Stimulated activated CD4-positive, alpha-beta T cell treated with anti-CD3 and anti-CD28 coated beads, Interleukin-1b, Interleukin-23, amount 100 ng/mL, for 48 hours (primary cell): ENCODE measurements around the gene TMED1.

Experiments
- DNase-seq: peaks from one replicate; pipeline ENCODE4 v3.0.0-alpha.2; 2020

The TMED1 gene

DNA sequence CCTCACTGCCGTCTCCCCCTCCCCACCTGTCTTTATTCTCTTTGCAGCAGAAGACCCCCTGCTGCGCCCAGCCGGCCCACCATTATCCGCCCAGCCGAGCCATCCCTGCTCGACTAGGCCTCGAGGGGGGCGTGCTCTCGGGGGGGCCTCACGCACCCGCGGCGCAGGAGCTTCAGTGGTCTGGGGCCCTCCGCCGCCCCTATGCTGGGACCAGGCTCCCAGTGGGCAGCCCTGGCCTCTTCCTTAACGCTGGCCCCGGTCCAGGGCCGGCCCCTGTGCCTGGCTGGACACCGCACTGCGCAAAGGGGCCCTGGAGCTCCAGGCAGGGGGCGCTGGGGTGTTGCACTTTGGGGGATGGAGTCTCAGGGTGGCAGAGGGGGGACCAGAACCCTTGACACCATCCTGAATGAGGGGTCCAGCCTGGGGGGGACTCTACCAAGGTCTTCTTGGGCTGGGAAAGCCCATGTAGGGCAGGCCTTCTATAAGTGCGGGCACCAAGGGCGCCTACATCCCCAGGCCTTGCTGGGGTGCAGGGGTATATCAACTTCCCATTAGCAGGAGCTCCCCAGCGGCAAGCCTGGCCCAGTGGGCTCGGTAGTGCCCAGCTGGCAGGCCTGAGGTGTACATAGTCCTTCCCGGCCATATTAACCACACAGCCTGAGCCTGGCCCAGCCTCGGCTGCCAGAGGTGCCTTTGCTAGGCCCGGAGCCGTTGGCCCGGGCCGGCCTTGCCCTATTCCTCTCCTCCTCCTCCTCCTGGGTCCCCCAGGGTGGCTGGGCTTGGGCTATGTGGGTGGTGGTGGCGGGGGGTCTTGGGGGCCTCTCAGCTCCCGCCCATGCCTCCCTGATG is 4.9 kb downstream of the TMED1 start:
- DNase-seq: no peak

DNA sequence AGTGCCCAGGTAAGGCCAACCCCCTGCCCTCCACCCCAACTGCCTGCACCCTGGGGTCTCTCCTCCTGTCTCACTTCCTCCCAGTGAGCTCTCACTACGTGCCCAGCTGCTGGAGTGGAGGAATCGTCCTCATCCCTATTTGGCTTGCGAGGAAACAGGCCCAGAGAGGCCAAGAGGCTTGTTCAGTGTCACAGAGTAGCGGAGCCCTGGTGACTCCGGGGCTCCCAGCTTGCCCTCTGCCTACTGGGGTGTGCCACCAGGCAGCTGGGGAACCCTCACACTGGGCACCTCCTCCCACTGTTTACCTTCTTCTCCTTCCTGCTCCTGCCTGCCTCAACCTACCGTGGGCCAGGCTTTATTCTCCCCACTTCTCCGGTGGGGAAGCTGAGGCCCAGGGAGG is 5.6 kb downstream of the TMED1 start:
- no peak for DNase-seq

GRCh38 chr19:10829967-10830366 is 6.0 kb downstream of the TMED1 start:
- DNase-seq: no peak

DNA sequence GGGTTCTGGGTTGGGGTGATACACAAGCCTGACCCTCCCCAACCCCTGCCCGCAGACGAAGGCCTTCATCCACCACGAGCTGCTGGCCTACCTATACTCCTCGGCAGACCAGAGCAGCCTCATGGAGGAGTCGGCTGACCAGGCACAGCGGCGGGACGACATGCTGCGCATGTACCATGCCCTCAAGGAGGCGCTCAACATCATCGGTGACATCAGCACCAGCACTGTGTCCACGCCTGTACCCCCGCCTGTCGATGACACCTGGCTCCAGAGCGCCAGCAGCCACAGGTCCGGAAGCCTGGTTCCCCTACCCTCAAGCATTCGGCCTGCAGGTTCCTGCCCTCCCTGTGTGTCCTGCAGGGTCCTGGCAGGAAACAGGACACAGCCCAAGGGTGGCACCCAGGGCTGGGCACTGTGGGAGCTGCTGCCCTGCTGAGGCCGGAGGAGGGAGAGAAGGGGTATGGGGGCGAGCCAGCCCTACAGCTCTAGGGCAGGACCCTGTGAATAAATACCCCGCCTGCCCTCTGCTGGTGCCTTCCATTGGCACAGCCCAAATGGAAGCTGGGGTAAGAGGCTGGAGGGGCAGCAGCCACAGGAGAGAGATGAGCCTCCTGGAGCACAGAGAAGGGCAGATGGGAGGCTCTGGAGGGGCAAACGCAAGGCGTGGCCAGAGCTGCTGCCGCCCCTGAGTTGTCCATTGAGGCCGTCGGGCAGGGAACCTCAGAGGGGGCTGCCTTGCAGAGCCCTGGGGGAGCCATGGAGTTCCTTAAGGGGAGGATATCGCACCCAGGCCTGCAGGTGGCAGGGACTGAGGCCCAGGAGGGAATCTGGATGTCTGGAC is 6.8 kb downstream of the TMED1 start:
- DNase-seq: no peak

GRCh38 chr19:10826846-10827245 is 9.2 kb downstream of the TMED1 start:
- DNase-seq: no peak

GRCh38 chr19:10826231-10826630 is 9.8 kb downstream of the TMED1 start:
- no peak for DNase-seq

DNA sequence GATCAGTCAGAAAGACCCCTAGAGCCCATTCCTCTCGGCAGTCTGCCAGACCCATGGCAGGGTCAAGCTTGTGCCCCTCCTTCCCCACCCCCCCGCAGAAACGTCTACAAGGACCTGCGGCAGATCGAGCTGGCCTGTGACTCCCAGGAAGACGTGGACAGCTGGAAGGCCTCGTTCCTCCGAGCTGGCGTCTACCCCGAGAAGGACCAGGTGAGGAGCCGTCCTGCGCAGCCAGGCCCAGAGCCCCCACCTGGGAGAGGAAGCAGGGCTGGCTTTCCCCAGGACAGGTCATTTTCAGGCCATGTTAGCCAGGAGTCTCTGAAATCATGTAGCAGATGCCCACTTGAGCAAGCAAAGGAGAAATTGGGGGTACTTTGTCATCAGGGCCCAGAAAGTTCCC is 12.3 kb downstream of the TMED1 start:
- no peak for DNase-seq

DNA sequence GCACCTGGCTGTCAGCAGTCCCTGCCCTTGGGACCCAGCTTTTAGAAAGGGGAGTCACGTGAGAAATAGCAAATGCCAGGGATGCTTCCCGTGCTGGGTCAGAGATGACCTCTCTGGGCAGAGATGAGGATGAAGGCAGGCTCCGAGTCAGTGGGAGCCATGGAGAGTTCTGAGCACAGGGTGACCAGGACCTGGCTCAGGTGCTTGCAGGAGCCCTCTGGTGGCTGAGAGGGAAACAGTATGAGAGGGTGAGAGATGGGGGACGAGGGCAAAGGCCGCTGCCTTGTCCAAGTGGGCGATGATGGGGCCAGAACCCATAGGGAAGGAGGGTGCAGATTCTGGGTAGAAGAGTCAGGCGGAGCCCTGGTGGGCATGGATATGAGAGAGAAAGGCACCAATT is 15.8 kb downstream of the TMED1 start:
- no peak for DNase-seq

- DNase-seq: no peak
Measured at GRCh38 chr19:10819124-10820060, 16.6 kb downstream of the TMED1 start.

DNA sequence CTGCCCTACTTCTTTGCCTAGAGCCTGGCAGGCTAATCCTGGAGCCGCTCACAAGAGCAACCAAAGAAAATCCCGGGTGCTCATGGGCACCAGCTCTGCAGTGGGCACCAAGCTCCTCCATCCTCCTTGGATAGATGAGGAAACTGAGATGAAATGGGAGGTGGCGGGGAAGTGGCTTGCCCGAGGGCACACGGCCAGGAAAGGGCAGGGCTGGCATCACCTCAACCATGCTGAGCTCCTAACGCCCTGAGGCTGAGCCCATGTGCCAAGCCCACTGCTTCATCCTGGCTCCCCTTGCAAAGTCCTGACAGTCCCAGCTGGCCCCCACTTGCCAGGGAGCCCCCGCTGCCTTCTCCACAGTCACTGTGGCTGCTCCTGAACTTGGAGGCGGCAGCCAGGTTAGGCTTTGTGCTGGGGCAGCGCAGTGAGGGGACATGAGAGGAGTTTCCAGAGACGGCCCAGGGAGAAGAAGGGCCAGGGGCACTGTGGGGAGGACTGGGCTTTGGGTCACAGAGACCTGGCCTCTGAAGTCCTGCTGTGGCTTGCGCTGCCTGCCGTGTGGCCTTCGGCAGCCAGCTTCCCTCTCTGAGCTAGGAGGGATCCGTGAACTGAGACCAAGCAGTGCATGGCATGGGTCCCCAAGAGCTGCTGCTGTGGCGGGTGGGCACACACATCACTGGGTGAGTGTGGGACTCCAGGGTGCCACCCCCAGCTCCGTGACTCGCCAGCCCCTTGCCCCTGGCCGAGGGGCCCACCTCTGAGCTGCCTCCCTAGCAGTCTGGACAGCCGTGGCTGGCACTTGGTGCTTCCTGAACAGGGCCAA is 17.5 kb downstream of the TMED1 start:
- DNase-seq: no peak

DNA sequence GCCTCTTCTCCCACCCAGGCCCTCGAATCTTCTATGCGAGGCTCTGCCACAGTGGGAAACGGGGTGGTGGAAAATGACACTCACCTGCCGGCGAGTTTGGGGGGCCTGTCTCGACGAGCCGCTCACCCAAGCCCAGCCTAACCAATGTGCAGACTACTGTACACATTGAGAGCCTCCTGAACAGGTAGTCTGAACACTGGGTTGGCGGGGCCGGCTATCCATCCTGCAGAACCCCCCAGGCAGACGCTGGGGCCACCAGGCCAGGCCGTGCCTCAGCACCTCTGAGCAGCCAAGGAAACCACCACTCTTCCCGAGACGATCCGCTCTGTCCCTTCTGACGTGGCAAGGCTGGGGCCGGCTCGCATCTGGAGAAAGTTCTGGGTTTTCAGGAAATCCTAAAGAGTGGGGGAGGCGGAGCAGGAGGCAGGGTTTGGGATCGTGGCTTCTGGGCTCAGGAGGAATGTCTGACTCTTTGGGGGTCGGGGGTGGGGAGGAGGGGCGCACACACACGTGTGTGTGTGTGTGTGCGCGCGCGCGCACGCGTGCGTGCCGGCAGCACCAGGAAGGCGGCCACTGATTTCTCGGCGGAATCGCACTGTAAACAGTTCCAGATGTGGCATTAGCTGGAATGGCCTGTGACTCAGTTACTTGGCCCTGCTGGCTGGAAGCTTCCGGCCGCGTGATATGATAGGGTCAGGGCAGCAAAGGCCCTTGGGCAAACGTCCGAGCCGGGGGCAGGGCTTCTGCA is 18.5 kb downstream of the TMED1 start:
- DNase-seq: no peak

- DNase-seq: no peak
Measured at GRCh38 chr19:10816691-10817090, 19.3 kb downstream of the TMED1 start.

DNA sequence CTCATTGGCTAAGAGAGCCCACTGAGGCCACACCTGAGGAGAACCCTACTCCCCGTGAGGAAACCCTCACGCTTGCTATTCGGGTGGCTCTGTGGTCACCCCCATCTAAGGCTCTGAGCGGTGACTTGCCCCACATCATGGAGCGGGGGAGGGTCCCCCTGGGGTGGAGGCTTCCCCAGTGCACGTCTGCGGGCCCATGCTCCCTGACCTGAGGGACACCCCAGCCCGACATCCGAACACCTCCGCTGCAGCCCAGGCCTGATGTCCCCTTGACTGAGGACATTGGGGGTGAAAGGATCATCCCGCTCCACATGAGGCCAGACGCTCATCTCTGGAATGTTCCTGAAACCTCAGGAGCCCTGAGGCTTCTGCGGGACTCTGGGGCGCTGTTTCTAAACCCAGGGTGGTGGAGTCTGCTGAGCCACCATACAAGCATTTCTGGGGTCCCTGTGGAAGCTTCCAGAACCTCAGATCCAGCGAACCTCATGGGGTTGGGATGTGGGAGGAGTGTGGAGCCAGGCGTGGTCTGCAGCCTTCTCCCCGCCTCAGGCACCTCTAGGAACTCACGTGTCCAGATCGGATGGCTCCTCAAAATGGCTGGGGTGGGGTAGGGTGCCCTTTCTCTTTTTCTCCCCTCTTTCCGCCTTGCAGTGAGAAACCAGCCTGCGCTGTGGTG is 19.9 kb downstream of the TMED1 start:
- DNase-seq: no peak

DNA sequence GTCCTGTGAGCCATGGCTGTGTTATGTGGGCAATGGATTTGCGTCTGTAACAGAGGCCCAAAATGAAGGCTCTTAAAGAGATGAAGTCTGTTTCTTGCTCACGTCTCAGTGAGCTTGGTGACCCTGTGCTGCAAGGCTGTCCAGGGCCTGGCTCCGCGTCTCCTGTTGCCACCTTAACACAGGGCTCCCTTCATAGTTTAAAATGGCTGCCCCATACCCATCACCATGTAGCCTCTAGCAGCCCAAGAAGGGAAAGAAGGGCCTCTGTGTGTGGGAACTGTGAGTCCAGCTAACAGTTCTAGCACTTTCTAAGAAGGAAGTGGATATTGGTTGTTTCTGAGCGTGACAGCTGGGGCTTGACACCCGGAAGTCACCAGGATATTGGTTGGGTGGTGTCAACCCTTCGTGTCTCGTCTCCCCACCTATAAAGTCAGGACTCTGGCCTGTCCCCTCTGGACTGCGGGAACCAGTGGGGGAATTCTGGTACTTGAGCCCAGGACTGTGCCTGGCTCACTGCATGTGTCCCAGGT is 20.9 kb downstream of the TMED1 start:
- DNase-seq: no peak

GRCh38 chr19:10812902-10813404 is 23.1 kb downstream of the TMED1 start:
- DNase-seq: peak; percentile 58

DNA sequence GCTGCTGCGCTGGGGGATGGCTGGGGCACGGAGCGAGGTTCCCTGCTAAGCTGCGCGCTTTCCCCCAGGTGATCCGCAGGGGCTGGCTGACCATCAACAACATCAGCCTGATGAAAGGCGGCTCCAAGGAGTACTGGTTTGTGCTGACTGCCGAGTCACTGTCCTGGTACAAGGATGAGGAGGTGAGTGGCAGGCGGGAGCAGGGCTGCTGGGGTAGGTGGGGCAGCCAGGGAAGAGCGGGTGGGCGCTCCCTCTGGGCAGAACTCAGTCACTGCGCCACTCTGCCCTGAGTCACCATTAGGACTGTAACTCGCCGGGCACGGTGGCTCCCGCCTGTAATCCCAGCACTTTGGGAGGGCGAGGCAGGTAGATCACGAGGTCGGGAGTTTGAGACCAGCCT is 23.8 kb downstream of the TMED1 start:
- DNase-seq: no peak

DNA sequence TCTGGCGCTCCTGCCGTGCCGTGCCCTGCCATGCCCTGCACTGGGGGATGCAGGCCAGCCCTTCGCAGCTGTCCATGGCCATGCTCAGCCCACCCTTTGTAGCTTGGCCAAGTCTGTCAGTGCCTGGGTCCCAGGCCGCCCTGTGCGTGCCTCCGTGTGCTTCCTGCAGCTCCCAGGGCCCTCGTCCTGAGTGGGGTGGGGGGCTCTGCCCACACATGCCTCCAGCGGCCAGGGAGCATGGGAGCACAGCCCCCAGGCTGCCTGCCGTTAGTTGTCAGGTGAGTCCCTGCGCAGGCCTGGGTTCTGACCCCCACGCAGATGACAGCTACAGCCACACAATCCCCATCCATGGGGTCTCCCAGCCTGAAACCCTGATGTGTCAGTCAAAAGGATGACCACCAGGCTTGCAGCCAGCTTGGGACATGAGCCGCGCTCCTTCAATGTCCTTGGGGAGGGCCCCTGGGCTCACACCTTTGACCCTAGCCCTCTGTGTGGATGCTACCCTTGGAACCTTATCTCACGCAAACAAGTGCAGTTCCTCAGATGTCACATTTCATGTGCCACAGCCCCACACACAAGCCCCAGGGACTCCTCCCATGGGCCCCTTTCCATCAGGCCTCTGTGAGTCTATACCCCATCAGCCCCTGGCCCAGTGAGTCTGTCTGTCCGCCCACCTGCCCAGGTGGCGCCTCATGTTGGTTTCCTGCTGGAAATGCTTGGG is 24.5 kb downstream of the TMED1 start:
- no peak for DNase-seq

- DNase-seq: no peak
Measured at GRCh38 chr19:10809651-10810285, 26.2 kb downstream of the TMED1 start.
